Mesenchymal stem cell (in vitro differentiated cells and primary cell): ENCODE measurements around the gene PTGDR2.

Source experiments
- DNase-seq: peaks from one replicate; pipeline ENCODE4 v3.0.0-alpha.2; 2013
- H2AFZ ChIP-seq: one replicate; pipeline ENCODE4 v1.6.1; 2013; ENCODE audit warnings: low read depth, mild to moderate bottlenecking, control low read depth, inconsistent platforms, low read length, moderate library complexity
- H2AK5ac ChIP-seq: 2 replicates; pipeline ENCODE4 v1.6.1; 2013; ENCODE audit warnings: low read length, moderate library complexity, mild to moderate bottlenecking, inconsistent platforms; ENCODE audit not compliant: severe bottlenecking
- H2BK120ac ChIP-seq: one replicate; pipeline ENCODE4 v1.6.1; 2013; ENCODE audit warnings: low read depth, mild to moderate bottlenecking, inconsistent platforms, low read length, moderate library complexity
- H2BK12ac ChIP-seq, 2 experiments: one replicate each; pipeline ENCODE4 v1.6.1; 2013; ENCODE audit warnings: inconsistent platforms in 2 of 2, low read length in 2 of 2, mild to moderate bottlenecking in 2 of 2, moderate library complexity in 2 of 2, control low read depth in 1 of 2
- H2BK15ac ChIP-seq: one replicate; pipeline ENCODE4 v1.6.1; 2013; ENCODE audit warnings: mild to moderate bottlenecking, low read depth, inconsistent platforms; ENCODE audit not compliant: poor library complexity, severe bottlenecking
- H2BK5ac ChIP-seq: 2 replicates; pipeline ENCODE4 v1.6.1; 2013; ENCODE audit warnings: low read depth, mild to moderate bottlenecking, low read length, control low read depth, inconsistent platforms; ENCODE audit not compliant: poor library complexity, severe bottlenecking
- H3K14ac ChIP-seq, 2 experiments: one replicate each; pipeline ENCODE4 v1.6.1; 2013; ENCODE audit warnings: inconsistent platforms in 2 of 2, low read length in 2 of 2, control low read depth in 1 of 2, mild to moderate bottlenecking in 1 of 2, moderate library complexity in 1 of 2
- H3K18ac ChIP-seq, 2 experiments: one replicate each; pipeline ENCODE4 v1.6.1; 2013; ENCODE audit warnings: inconsistent platforms in 2 of 2, low read length in 2 of 2, control low read depth in 1 of 2, low read depth in 1 of 2, mild to moderate bottlenecking in 1 of 2
- H3K23ac ChIP-seq, 2 experiments: one replicate each; pipeline ENCODE4 v1.6.1; 2013; ENCODE audit warnings: inconsistent platforms in 2 of 2, low read length in 2 of 2, mild to moderate bottlenecking in 2 of 2, moderate library complexity in 2 of 2, control low read depth in 1 of 2
- H3K27ac ChIP-seq: 2 replicates; pipeline ENCODE4 v1.5.1; 2013; ENCODE audit warnings: mild to moderate bottlenecking, moderate library complexity, low read length, control low read depth, inconsistent platforms; ENCODE audit not compliant: poor library complexity, severe bottlenecking
- H3K27me3 ChIP-seq, 2 experiments: 2 replicates each; pipeline versions ENCODE4 v1.6.1 to v1.7.0; 2013; ENCODE audit warnings: low read length in 2 of 2, mild to moderate bottlenecking in 2 of 2, moderate library complexity in 2 of 2, control low read depth in 1 of 2, inconsistent platforms in 1 of 2; ENCODE audit not compliant: control insufficient read depth in 1 of 2, insufficient read depth in 1 of 2
- H3K36me3 ChIP-seq, 2 experiments: 2 replicates each; pipeline versions ENCODE4 v1.6.1 to v1.7.0; 2013; ENCODE audit warnings: low read length in 2 of 2, control low read depth in 1 of 2, inconsistent platforms in 1 of 2, low read depth in 1 of 2, mild to moderate bottlenecking in 1 of 2; ENCODE audit not compliant: insufficient read depth in 2 of 2, control insufficient read depth in 1 of 2
- H3K4ac ChIP-seq, 2 experiments: one replicate each; pipeline ENCODE4 v1.6.1; 2013; ENCODE audit warnings: inconsistent platforms in 2 of 2, low read length in 2 of 2, mild to moderate bottlenecking in 2 of 2, moderate library complexity in 2 of 2, control low read depth in 1 of 2, low read depth in 1 of 2
- H3K4me1 ChIP-seq: 2 replicates; pipeline ENCODE4 v1.6.1; 2013; ENCODE audit warnings: low read depth, low read length, control low read depth; ENCODE audit not compliant: control insufficient read depth, insufficient read depth
- H3K4me2 ChIP-seq: 2 replicates; pipeline ENCODE4 v1.6.1; 2013; ENCODE audit warnings: low read length, mild to moderate bottlenecking, inconsistent platforms; ENCODE audit not compliant: poor library complexity, severe bottlenecking
- H3K4me3 ChIP-seq, 2 experiments: 2 replicates each; pipeline versions ENCODE4 v1.5.1 to v1.7.0; 2013; ENCODE audit warnings: low read length in 2 of 2, mild to moderate bottlenecking in 2 of 2, control low read depth in 1 of 2, low read depth in 1 of 2; ENCODE audit not compliant: insufficient read depth in 1 of 2
- H3K79me1 ChIP-seq: replicated peaks from 2 replicates; pipeline ENCODE4 v1.6.1; 2013; ENCODE audit warnings: mild to moderate bottlenecking, control low read depth, low read length, inconsistent platforms; ENCODE audit not compliant: poor library complexity, severe bottlenecking
- H3K9ac ChIP-seq: 2 replicates; pipeline ENCODE4 v1.7.0; 2013; ENCODE audit warnings: mild to moderate bottlenecking, low read length, moderate library complexity
- H3K9me3 ChIP-seq: 2 replicates; pipeline ENCODE4 v1.7.0; 2013; ENCODE audit warnings: mild to moderate bottlenecking, low read length; ENCODE audit not compliant: control insufficient read depth
- H4K8ac ChIP-seq: one replicate; pipeline ENCODE4 v1.6.1; 2013; ENCODE audit warnings: inconsistent platforms, mild to moderate bottlenecking, low read length, moderate library complexity
- H4K91ac ChIP-seq: one replicate; pipeline ENCODE4 v1.6.1; 2013; ENCODE audit warnings: mild to moderate bottlenecking, low read length, inconsistent platforms
- WGBS: methylation state at CpG from one replicate; pipeline ENCODE4 v1.1.7; 2013; ENCODE audit warnings: mixed read lengths; 5-methylcytosine and 5-hydroxymethylcytosine counted together

PTGDR2 gene

DNA sequence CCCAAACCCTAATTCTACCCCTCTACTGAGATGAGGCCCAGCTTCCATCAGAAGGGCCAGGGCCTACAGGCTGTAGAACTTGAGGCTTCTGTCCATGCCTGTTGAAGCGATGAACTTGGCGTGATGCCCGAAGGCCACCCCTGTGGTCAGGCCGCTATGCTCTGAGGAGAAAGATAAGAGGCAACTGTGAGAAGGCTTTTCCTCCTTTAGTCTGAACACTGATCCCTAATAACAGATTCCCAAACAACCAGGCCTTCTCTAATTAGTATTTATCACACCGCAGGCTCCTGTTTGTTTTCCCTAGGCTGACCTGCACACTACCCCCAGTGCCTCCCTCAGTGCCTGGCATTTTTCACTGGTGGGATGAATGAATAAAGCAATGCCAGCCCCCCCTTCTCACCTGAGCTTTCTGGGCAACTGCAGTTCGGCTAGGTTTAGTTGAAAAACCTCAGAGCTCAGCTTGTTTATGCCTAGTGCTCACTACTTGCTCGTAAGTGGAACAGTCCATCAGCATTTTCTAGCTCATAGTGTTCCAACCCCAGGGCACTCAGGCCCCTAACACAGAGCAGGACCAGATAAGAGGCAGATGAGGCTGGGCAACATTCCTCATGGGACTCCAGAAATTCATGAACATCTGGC, 35.5 kb upstream of the PTGDR2 start:
- Histone ChIP-seq H3K14ac (no peak overlapping the region), H2AFZ (no peak overlapping the region), H3K27me3 (no peaks in the 10 kb centered on the region), H4K91ac (no peak overlapping the region), H3K4me2 (no peak overlapping the region), H3K36me3 (peaks cover 25 to 60% of the 10 kb centered on the region in 2 experiments), H3K79me1 (peaks cover 8% of the 10 kb centered on the region), H2BK12ac (no peak overlapping the region), H2BK5ac (no peak overlapping the region), H3K9me3 (no peaks in the 10 kb centered on the region), H3K4ac (no peak overlapping the region), H3K4me3 (no peak overlapping the region), H3K23ac (no peak overlapping the region), H3K18ac (no peak overlapping the region), H2AK5ac (no peak overlapping the region), H2BK15ac (no peak overlapping the region), H3K27ac (no peak overlapping the region), H2BK120ac (no peak overlapping the region), H3K9ac (no peak overlapping the region), H4K8ac (no peak overlapping the region), H3K4me1 (peaks cover 4% of the 10 kb centered on the region)
- 94% methylated on average over 7 of the region's 7 CpGs for WGBS
- no peak for DNase-seq

DNA sequence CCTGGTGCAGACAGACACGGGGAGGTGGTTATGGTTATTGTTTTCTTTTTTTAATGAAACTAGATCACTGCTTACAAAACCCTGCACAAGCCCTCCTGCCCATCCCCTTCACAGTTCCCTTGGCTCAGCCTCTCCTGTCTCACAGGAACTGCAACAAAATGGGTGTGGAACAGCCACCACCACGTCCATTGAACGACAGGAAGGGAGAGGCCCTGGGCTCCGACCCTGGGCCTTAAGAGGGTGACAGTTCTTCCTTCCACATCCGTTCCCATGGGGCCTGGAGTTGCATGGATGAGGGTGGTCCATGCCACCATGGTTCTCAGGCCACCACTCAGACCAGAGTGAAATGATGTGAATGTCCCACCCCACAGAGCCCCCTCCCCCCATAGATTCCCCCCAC, 34.9 kb upstream of the PTGDR2 start:
- Histone ChIP-seq H2BK15ac (no peak overlapping the region), H2BK120ac (no peak overlapping the region), H3K4me2 (no peak overlapping the region), H2BK12ac (no peak overlapping the region), H3K9ac (no peak overlapping the region), H3K9me3 (no peaks in the 10 kb centered on the region), H3K4me1 (peaks cover 4% of the 10 kb centered on the region), H3K79me1 (peaks cover 8% of the 10 kb centered on the region), H3K14ac (no peak overlapping the region), H4K8ac (no peak overlapping the region), H3K27ac (no peak overlapping the region), H3K23ac (no peak overlapping the region), H2AFZ (no peak overlapping the region), H4K91ac (no peak overlapping the region), H3K27me3 (no peaks in the 10 kb centered on the region), H3K4ac (no peak overlapping the region), H3K36me3 (peaks cover 23 to 54% of the 10 kb centered on the region in 2 experiments), H3K18ac (no peak overlapping the region), H3K4me3 (no peak overlapping the region), H2AK5ac (no peak overlapping the region), H2BK5ac (no peak overlapping the region)
- DNase-seq: no peak
- WGBS: 82% methylated on average over 3 of the region's 5 CpGs

DNA sequence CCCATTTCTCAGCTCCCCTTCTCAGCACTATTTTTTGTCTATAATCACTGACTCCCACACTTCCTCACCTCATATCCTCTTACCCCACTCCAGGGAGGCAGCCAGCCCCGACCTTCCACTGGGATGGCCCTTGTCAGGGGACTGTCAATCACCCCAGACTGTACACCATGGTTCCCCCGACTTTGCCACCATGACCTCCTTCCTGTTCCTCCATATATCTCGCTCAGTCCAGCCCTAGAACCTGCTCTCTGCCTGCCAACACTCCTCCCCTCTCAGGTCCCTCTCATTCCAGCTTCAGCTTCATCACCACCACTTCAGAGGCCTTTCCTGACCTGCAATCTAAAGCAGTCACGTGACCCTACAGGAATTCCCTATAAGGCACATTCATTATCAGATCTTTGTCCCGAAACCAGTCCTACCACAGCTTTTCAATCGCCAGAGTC, 34.1 kb upstream of the PTGDR2 start:
- Histone ChIP-seq H3K4me2 (no peak overlapping the region), H2BK12ac (no peak overlapping the region), H4K91ac (no peak overlapping the region), H3K27me3 (no peaks in the 10 kb centered on the region), H2AFZ (no peak overlapping the region), H3K4me1 (peaks cover 4% of the 10 kb centered on the region), H3K9me3 (no peaks in the 10 kb centered on the region), H3K23ac (no peak overlapping the region), H3K79me1 (peaks cover 8% of the 10 kb centered on the region), H3K36me3 (peaks cover 23 to 46% of the 10 kb centered on the region in 2 experiments), H3K9ac (no peak overlapping the region), H3K27ac (no peak overlapping the region), H2AK5ac (no peak overlapping the region), H2BK120ac (no peak overlapping the region), H3K14ac (peak overlapping the region in 1 of 2 experiments; percentile 59), H3K4ac (no peak overlapping the region), H3K18ac (no peak overlapping the region), H2BK5ac (no peak overlapping the region), H3K4me3 (no peak overlapping the region), H4K8ac (no peak overlapping the region), H2BK15ac (no peak overlapping the region)
- WGBS: 85% methylated on average over 6 of the region's 6 CpGs
- DNase-seq: no peak

DNA sequence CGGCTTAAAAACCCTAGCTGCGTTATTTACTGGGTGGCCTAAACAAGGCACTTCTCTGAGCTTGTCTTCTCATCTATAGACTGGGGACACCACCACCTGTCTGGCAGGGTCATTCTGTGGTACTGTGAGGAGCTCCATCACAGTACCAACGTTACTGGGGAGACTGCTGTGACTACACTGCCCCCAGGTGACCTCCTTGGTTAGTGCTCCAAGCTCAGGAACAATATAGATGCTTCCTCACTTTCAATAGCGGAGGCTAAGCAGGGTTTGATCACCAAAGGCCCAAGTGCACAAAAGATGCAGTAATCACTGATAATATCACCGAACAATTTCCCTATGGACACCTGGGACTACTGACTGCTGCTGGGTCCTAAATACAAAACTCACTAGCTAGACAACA, 31.8 kb upstream of the PTGDR2 start:
- Histone ChIP-seq H2AFZ (no peak overlapping the region), H3K79me1 (peaks cover 3% of the 10 kb centered on the region), H3K27me3 (no peaks in the 10 kb centered on the region), H3K4me3 (no peak overlapping the region), H2BK12ac (no peak overlapping the region), H2BK15ac (no peak overlapping the region), H4K91ac (no peak overlapping the region), H3K9me3 (no peaks in the 10 kb centered on the region), H2BK120ac (no peak overlapping the region), H3K4ac (no peak overlapping the region), H4K8ac (no peak overlapping the region), H2BK5ac (no peak overlapping the region), H3K4me2 (no peak overlapping the region), H3K36me3 (peaks cover 19 to 25% of the 10 kb centered on the region in 2 experiments), H3K23ac (no peak overlapping the region), H3K14ac (no peak overlapping the region), H3K9ac (no peak overlapping the region), H3K27ac (no peak overlapping the region), H3K4me1 (peaks cover 4% of the 10 kb centered on the region), H2AK5ac (no peak overlapping the region), H3K18ac (no peak overlapping the region)
- peak; percentile 63 for DNase-seq
- WGBS: 76% methylated on average over 5 of the region's 5 CpGs
